HEK293 (cell line): ENCODE measurements around the gene LCN10.

Experiments used
- GFI1B ChIP-seq: fragments of 450-650 bp; formaldehyde crosslinking; IDR thresholded peaks from 2 replicates; pipeline ENCODE4 v1.5.1; 2016; ENCODE audit warnings: missing biosample characterization, missing genetic modification characterization
- HOXA7 ChIP-seq: sonication (generic); formaldehyde crosslinking; IDR thresholded peaks from 2 replicates; pipeline ENCODE4 v1.8.1; 2022; ENCODE audit warnings: missing genetic modification reagents, borderline replicate concordance
- KLF9 ChIP-seq: fragments of 450-650 bp; formaldehyde crosslinking; IDR thresholded peaks from 2 replicates; pipeline ENCODE4 v1.5.1; 2016; ENCODE audit warnings: missing biosample characterization, missing genetic modification characterization, low read depth
- OVOL3 ChIP-seq: fragments of 450-650 bp; formaldehyde crosslinking; IDR thresholded peaks from 2 replicates; pipeline ENCODE4 v1.5.1; 2016; ENCODE audit warnings: missing biosample characterization, missing genetic modification characterization
- REPIN1 ChIP-seq: fragments of 450-650 bp; formaldehyde crosslinking; IDR thresholded peaks from 2 replicates; pipeline ENCODE4 v1.5.1; 2017; ENCODE audit warnings: missing biosample characterization, missing genetic modification characterization, low read depth
- SP3 ChIP-seq: fragments of 450-650 bp; formaldehyde crosslinking; IDR thresholded peaks from 2 replicates; pipeline ENCODE4 v1.5.1; 2016; ENCODE audit warnings: missing biosample characterization, missing genetic modification characterization
- ZBTB17 ChIP-seq: fragments of 450-650 bp; formaldehyde crosslinking; IDR thresholded peaks from 2 replicates; pipeline ENCODE4 v1.5.1; 2016; ENCODE audit warnings: missing biosample characterization, missing genetic modification characterization
- ZBTB20 ChIP-seq: fragments of 450-650 bp; formaldehyde crosslinking; IDR thresholded peaks from 2 replicates; pipeline ENCODE4 v1.5.1; 2016; ENCODE audit warnings: missing biosample characterization, missing genetic modification characterization
- ZBTB8A ChIP-seq: fragments of 450-650 bp; formaldehyde crosslinking; IDR thresholded peaks from 2 replicates; pipeline ENCODE4 v1.5.1; 2016; ENCODE audit warnings: missing biosample characterization, missing genetic modification characterization
- ZFHX2 ChIP-seq: fragments of 450-650 bp; formaldehyde crosslinking; conservative IDR thresholded peaks from 2 replicates; pipeline ENCODE4 v1.5.1; 2016; ENCODE audit warnings: missing biosample characterization, missing genetic modification characterization
- ZFP69B ChIP-seq: fragments of 450-650 bp; formaldehyde crosslinking; IDR thresholded peaks from 2 replicates; pipeline ENCODE4 v1.5.1; 2016; ENCODE audit warnings: missing biosample characterization, missing genetic modification characterization
- ZIC2 ChIP-seq: fragments of 450-650 bp; formaldehyde crosslinking; IDR thresholded peaks from 2 replicates; pipeline ENCODE4 v1.5.1; 2016; ENCODE audit warnings: missing biosample characterization, missing genetic modification characterization
- ZNF112 ChIP-seq: fragments of 450-650 bp; formaldehyde crosslinking; IDR thresholded peaks from 2 replicates; pipeline ENCODE4 v1.5.0; 2017; ENCODE audit warnings: missing biosample characterization, missing genetic modification characterization
- ZNF114 ChIP-seq: fragments of 450-650 bp; formaldehyde crosslinking; IDR thresholded peaks from 2 replicates; pipeline ENCODE4 v1.5.0; 2017; ENCODE audit warnings: missing biosample characterization, missing genetic modification characterization
- ZNF2 ChIP-seq: fragments of 450-650 bp; formaldehyde crosslinking; IDR thresholded peaks from 2 replicates; pipeline ENCODE4 v1.5.1; 2016; ENCODE audit warnings: missing biosample characterization, missing genetic modification characterization
- ZNF202 ChIP-seq: fragments of 450-650 bp; formaldehyde crosslinking; IDR thresholded peaks from 2 replicates; pipeline ENCODE4 v1.5.1; 2016; ENCODE audit warnings: missing biosample characterization, missing genetic modification characterization, borderline replicate concordance
- ZNF211 ChIP-seq: fragments of 450-650 bp; formaldehyde crosslinking; IDR thresholded peaks from 2 replicates; pipeline ENCODE4 v1.5.1; 2016; ENCODE audit warnings: low read depth, missing biosample characterization, missing genetic modification characterization
- ZNF239 ChIP-seq: fragments of 450-650 bp; formaldehyde crosslinking; IDR thresholded peaks from 2 replicates; pipeline ENCODE4 v1.5.1; 2016; ENCODE audit warnings: missing biosample characterization, missing genetic modification characterization
- ZNF248 ChIP-seq: fragments of 450-650 bp; formaldehyde crosslinking; IDR thresholded peaks from 2 replicates; pipeline ENCODE4 v1.5.1; 2017; ENCODE audit warnings: missing biosample characterization, missing genetic modification characterization
- ZNF324 ChIP-seq: fragments of 450-650 bp; formaldehyde crosslinking; IDR thresholded peaks from 2 replicates; pipeline ENCODE4 v1.5.1; 2016; ENCODE audit warnings: missing biosample characterization, missing genetic modification characterization
- ZNF391 ChIP-seq: fragments of 450-650 bp; formaldehyde crosslinking; IDR thresholded peaks from 2 replicates; pipeline ENCODE4 v1.5.1; 2016; ENCODE audit warnings: low read depth, missing biosample characterization, missing genetic modification characterization, borderline replicate concordance
- ZNF404 ChIP-seq: fragments of 450-650 bp; formaldehyde crosslinking; IDR thresholded peaks from 2 replicates; pipeline ENCODE4 v1.5.1; 2017; ENCODE audit warnings: missing biosample characterization, missing genetic modification characterization
- ZNF473 ChIP-seq: fragments of 450-650 bp; formaldehyde crosslinking; IDR thresholded peaks from 2 replicates; pipeline ENCODE4 v1.5.1; 2017; ENCODE audit warnings: missing biosample characterization, missing genetic modification characterization
- ZNF510 ChIP-seq: fragments of 450-650 bp; formaldehyde crosslinking; IDR thresholded peaks from 2 replicates; pipeline ENCODE4 v1.5.1; 2018; ENCODE audit warnings: mild to moderate bottlenecking, missing genetic modification characterization, missing biosample characterization; ENCODE audit not compliant: insufficient replicate concordance
- ZNF530 ChIP-seq: fragments of 450-650 bp; formaldehyde crosslinking; IDR thresholded peaks from 2 replicates; pipeline ENCODE4 v1.5.1; 2016; ENCODE audit warnings: low read depth, missing biosample characterization, missing genetic modification characterization
- ZNF555 ChIP-seq: fragments of 450-650 bp; formaldehyde crosslinking; conservative IDR thresholded peaks from 2 replicates; pipeline ENCODE4 v1.5.1; 2017; ENCODE audit warnings: missing biosample characterization, mild to moderate bottlenecking, missing genetic modification characterization, inconsistent platforms
- ZNF560 ChIP-seq: fragments of 450-650 bp; formaldehyde crosslinking; IDR thresholded peaks from 2 replicates; pipeline ENCODE4 v1.5.1; 2017; ENCODE audit warnings: missing biosample characterization, missing genetic modification characterization, borderline replicate concordance
- ZNF660 ChIP-seq: fragments of 450-650 bp; IDR thresholded peaks from 2 replicates; pipeline ENCODE4 v1.5.1; 2018; ENCODE audit warnings: missing biosample characterization, mild to moderate bottlenecking, missing genetic modification characterization
- ZNF664 ChIP-seq: fragments of 450-650 bp; formaldehyde crosslinking; IDR thresholded peaks from 2 replicates; pipeline ENCODE4 v1.5.1; 2016; ENCODE audit warnings: missing biosample characterization, missing genetic modification characterization
- ZNF76 ChIP-seq: fragments of 450-650 bp; formaldehyde crosslinking; IDR thresholded peaks from 2 replicates; pipeline ENCODE4; 2016; ENCODE audit warnings: low read depth, missing biosample characterization, missing genetic modification characterization, borderline replicate concordance
- ZNF785 ChIP-seq: fragments of 450-650 bp; formaldehyde crosslinking; IDR thresholded peaks from 2 replicates; pipeline ENCODE4 v1.5.1; 2016; ENCODE audit warnings: missing biosample characterization, missing genetic modification characterization
- ZSCAN23 ChIP-seq: fragments of 450-650 bp; formaldehyde crosslinking; IDR thresholded peaks from 2 replicates; pipeline ENCODE4 v1.5.1; 2016; ENCODE audit warnings: missing biosample characterization, missing genetic modification characterization
- TF ChIP-seq, protein P1 (sequence below): fragments of 450-650 bp; formaldehyde crosslinking; IDR thresholded peaks from 2 replicates; pipeline ENCODE4 v1.5.1; 2017; ENCODE audit warnings: missing biosample characterization, missing genetic modification characterization
- TF ChIP-seq, protein P2 (sequence below): fragments of 450-650 bp; formaldehyde crosslinking; IDR thresholded peaks from 2 replicates; pipeline ENCODE4 v1.5.1; 2016; ENCODE audit warnings: missing biosample characterization, missing genetic modification characterization
- TF ChIP-seq, protein P3 (sequence below): fragments of 450-650 bp; formaldehyde crosslinking; optimal IDR thresholded peaks from 2 replicates; pipeline ENCODE3; 2016; ENCODE audit warnings: missing biosample characterization, mild to moderate bottlenecking, missing genetic modification characterization

Gene LCN10

DNA sequence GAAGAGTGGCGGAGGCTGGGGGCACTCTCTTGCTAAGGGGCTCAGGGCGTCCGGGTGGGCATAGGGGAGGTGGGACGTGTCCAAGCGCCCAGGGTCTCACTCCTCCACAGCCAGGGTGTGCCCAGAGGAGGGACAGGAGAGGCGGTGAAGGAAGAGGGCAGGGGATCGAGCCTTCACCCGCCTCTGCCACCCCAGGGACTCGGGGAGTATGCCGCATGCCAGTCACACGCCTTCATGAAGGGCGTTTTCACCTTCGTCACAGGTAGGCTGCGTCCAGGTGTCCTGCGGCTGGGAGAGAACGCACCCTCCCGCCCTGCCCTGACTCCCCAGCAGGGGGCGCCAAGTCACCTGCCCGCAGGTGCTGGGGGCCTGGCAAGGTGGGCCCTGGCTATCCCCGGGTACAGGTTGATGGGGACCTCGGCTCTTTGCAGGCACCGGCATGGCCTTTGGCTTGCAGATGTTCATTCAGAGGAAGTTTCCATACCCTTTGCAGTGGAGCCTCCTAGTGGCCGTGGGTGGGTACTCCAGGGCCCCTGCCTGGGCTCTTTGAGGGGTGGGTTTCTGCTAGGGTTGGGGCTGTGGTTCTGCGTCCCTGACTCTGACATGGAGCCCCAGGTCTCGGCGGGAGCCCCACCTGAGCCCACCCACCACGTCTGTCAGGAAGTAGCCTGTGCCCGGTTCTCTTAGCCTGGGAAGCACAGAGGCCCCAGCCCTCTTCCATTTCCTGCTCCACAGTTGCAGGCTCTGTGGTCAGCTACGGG is 49.0 kb upstream of the LCN10 start (continued):
- TF ChIP-seq ZNF560 (tag by site-specific recombination) (no peak), KLF9 (tag by site-specific recombination) (no peak; the same call in 1 of the 2 replicates), ZNF404 (no peak), ZBTB8A (peak; percentile 71), ZFHX2 (no peak), ZNF510 (tag by site-specific recombination) (no peak), ZNF664 (tag by site-specific recombination) (no peak), GFI1B (tag by site-specific recombination) (no peak), REPIN1 (tag by site-specific recombination) (no peak), ZSCAN23 (no peak), ZNF785 (no peak), ZBTB20 (tag by site-specific recombination) (peak; percentile 38; the same call in 1 of the 2 replicates), ZNF202 (tag by site-specific recombination) (no peak), ZBTB17 (no peak; the same call in none of the 2 replicates), ZNF324 (no peak), ZNF473 (tag by site-specific recombination) (no peak), ZNF239 (no peak), ZNF530 (tag by site-specific recombination) (no peak), ZNF248 (tag by site-specific recombination) (no peak), ZNF112 (no peak), ZNF555 (tag by site-specific recombination) (no peak), ZNF114 (tag by site-specific recombination) (no peak), ZNF391 (tag by site-specific recombination) (peak; percentile 38; the same call in 1 of the 2 replicates), ZNF211 (no peak), ZNF660 (tag by site-specific recombination) (peak; percentile 31; the same call in 1 of the 2 replicates), SP3 (tag by site-specific recombination) (no peak), ZIC2 (tag by site-specific recombination) (no peak; the same call in 1 of the 2 replicates), ZFP69B (tag by site-specific recombination) (no peak), ZNF76 (tag by site-specific recombination) (no peak; the same call in 1 of the 2 replicates), OVOL3 (tag by site-specific recombination) (no peak), ZNF2 (tag by site-specific recombination) (peak; percentile 54; the same call in 1 of the 2 replicates), HOXA7 (CRISPR knock-in tag) (no peak)
- TF ChIP-seq, protein P1, sequence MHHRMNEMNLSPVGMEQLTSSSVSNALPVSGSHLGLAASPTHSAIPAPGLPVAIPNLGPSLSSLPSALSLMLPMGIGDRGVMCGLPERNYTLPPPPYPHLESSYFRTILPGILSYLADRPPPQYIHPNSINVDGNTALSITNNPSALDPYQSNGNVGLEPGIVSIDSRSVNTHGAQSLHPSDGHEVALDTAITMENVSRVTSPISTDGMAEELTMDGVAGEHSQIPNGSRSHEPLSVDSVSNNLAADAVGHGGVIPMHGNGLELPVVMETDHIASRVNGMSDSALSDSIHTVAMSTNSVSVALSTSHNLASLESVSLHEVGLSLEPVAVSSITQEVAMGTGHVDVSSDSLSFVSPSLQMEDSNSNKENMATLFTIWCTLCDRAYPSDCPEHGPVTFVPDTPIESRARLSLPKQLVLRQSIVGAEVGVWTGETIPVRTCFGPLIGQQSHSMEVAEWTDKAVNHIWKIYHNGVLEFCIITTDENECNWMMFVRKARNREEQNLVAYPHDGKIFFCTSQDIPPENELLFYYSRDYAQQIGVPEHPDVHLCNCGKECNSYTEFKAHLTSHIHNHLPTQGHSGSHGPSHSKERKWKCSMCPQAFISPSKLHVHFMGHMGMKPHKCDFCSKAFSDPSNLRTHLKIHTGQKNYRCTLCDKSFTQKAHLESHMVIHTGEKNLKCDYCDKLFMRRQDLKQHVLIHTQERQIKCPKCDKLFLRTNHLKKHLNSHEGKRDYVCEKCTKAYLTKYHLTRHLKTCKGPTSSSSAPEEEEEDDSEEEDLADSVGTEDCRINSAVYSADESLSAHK (tag by site-specific recombination): no peak
- TF ChIP-seq, protein P2, sequence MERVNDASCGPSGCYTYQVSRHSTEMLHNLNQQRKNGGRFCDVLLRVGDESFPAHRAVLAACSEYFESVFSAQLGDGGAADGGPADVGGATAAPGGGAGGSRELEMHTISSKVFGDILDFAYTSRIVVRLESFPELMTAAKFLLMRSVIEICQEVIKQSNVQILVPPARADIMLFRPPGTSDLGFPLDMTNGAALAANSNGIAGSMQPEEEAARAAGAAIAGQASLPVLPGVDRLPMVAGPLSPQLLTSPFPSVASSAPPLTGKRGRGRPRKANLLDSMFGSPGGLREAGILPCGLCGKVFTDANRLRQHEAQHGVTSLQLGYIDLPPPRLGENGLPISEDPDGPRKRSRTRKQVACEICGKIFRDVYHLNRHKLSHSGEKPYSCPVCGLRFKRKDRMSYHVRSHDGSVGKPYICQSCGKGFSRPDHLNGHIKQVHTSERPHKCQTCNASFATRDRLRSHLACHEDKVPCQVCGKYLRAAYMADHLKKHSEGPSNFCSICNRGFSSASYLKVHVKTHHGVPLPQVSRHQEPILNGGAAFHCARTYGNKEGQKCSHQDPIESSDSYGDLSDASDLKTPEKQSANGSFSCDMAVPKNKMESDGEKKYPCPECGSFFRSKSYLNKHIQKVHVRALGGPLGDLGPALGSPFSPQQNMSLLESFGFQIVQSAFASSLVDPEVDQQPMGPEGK: peak; percentile 63
- TF ChIP-seq, protein P3, sequence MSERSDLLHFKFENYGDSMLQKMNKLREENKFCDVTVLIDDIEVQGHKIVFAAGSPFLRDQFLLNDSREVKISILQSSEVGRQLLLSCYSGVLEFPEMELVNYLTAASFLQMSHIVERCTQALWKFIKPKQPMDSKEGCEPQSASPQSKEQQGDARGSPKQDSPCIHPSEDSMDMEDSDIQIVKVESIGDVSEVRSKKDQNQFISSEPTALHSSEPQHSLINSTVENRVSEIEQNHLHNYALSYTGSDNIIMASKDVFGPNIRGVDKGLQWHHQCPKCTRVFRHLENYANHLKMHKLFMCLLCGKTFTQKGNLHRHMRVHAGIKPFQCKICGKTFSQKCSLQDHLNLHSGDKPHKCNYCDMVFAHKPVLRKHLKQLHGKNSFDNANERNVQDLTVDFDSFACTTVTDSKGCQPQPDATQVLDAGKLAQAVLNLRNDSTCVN (tag by site-specific recombination): no peak
